Skeletal muscle tissue (tissue), 4 donors: ENCODE data around the gene DCST1. TPM values are rescaled to one million over a fixed set of nuclear protein-coding genes. Genes with fewer than 3 reads are reported as not detected.

Experiments
- H3K27ac ChIP-seq: one replicate; pipeline ENCODE4 v1.7.0; 2013; ENCODE audit warnings: mild to moderate bottlenecking, low read depth, low read length, inconsistent platforms
- H3K27me3 ChIP-seq, 3 donors: one replicate each; pipeline ENCODE4 v1.7.0; 2013; ENCODE audit warnings: low read length in 3 of 3; ENCODE audit not compliant: control insufficient read depth in 3 of 3, insufficient read depth in 3 of 3
- H3K36me3 ChIP-seq, 3 donors: one replicate each; pipeline ENCODE4 v1.7.0; 2013; ENCODE audit warnings: low read length in 3 of 3; ENCODE audit not compliant: control insufficient read depth in 3 of 3, insufficient read depth in 3 of 3
- H3K4me1 ChIP-seq, 3 donors: one replicate each; pipeline ENCODE4 v1.7.0; 2013; ENCODE audit warnings: low read length in 3 of 3, mild to moderate bottlenecking in 3 of 3; ENCODE audit not compliant: control insufficient read depth in 3 of 3, insufficient read depth in 3 of 3
- H3K4me3 ChIP-seq, 3 donors: one replicate each; pipeline ENCODE4 v1.7.0; 2013; ENCODE audit warnings: low read length in 3 of 3
- H3K9ac ChIP-seq, 3 donors: one replicate each; pipeline ENCODE4 v1.7.0; 2013; ENCODE audit warnings: low read length in 3 of 3, mild to moderate bottlenecking in 3 of 3, moderate library complexity in 2 of 3, low read depth in 1 of 3
- H3K9me3 ChIP-seq, 3 donors: one replicate each; pipeline ENCODE4 v1.7.0; 2013; ENCODE audit warnings: low read length in 3 of 3; ENCODE audit not compliant: control insufficient read depth in 3 of 3
- total RNA-seq: library from RNA; depleted of rRNA; stranded (reverse); fragments of >200 nt; gene quantifications from one replicate; pipeline ENCODE4 v1.2.3, GENCODE V29; 2014
- donor health status: Osteomylitis.

DCST1 gene
- total RNA-seq, 1 donor from 2014 or later: not detected

DNA sequence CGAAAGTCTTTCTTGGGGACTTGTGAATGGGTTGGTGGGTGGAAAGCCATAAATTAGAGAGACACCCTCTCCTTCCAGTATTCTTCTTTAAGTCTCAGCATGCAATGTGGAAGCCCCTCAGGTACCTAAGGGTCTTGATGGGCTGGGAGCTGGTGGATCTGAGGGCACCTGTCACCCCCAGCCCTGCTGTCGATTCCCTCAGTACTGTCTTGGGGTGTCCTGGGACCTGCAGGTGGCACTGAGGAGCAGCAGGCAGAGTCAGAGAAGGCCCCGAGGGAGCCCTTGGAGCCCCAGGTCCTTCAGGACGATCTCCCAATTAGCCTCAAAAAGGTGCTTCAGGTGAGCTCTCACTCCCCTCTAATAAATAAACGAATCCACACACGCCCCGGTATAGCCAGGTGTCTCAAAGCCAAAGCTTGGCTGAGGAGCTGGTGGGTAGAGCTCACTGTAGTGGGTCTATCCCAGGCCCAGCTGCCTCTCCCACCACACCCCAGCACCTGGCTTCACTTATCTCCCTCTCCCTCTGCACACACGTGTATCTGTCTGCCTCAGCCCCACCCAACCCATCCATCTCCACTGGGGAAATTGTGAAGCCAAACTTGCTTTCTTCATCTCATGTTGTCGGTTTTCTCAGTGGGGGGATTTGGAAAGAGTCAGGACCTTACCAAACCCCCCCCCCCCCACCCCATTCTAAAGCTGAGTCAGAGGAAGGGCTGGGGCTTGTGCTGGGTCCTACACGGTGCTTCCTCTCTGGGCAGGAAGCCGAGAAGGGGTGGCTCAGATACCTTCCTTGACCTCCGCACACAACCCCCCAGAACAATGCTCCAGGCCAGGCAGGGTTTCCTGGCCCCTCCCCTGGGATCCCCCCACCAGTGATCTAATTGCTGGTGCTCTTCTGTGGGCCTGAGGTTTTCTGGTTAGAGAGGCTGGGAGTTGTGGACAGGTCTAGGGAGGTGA lies 19.1 kb downstream of the DCST1 start:
- Histone ChIP-seq H3K4me3 (peak overlapping the region; percentile 64 to 85 (median 70)), H3K27ac (peak overlapping the region; percentile 72), H3K9ac (peak overlapping the region; percentile 76 to 87 (median 79)), H3K4me1 (peaks cover 28 to 51% (median 42%) of the 10 kb centered on the region in 3 donors), H3K27me3 (no peaks in the 10 kb centered on the region), H3K36me3 (peaks cover 27 to 33% (median 29%) of the 10 kb centered on the region in 3 donors), H3K9me3 (no peaks in the 10 kb centered on the region)

DNA sequence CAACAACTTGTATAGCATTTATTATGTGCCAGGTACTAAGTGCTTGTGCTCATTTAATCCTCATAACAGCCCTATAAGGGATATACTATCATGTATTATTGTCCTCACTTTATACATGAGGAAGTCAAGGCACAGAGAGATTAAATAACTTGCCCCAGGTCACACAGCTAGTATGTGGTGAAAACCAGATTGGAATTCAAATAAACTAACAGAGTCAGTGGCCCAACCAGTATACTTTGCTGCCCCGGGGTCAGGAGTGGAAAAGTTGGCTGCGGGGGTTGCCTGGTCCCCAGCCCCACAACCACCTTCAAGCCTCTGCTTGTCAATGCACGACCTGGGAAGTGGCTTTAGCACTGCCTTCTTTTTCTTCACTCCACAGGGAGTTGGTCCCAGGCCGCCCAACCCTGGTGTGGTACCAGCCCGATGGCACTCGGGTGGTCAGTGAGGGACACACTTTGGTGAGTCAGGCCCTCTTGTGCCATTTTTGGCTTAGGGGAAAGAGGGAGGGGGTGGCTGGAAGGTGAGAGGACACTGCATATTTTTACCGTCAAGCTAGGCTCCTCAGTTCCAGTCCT lies 20.0 kb downstream of the DCST1 start:
- Histone ChIP-seq H3K27ac (no peak overlapping the region), H3K27me3 (no peaks in the 10 kb centered on the region), H3K36me3 (peaks cover 35 to 40% (median 37%) of the 10 kb centered on the region in 3 donors), H3K9me3 (no peaks in the 10 kb centered on the region), H3K4me1 (peaks cover 28 to 42% (median 34%) of the 10 kb centered on the region in 3 donors), H3K9ac (no peak overlapping the region), H3K4me3 (no peak overlapping the region)

DNA sequence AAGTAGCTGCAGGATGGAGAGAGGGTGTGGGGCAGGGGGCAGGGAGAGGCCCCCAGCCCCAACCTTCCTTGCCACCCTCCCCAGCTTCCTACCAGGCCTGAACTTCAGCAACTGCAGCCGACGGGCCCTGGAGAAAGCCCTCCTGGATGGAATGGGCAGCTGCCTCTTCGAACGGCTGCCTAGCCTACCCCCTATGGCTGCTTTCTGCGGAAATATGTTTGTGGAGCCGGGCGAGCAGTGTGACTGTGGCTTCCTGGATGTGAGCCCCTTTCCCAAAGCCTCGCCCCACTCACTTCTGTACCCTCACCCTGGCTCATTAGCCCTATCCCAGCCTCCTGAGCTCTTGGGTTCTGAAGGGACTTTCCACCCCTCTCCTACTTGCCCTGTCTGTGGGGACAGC lies 23.5 kb downstream of the DCST1 start:
- Histone ChIP-seq H3K9ac (no peak overlapping the region), H3K27me3 (no peaks in the 10 kb centered on the region), H3K4me3 (no peak overlapping the region), H3K36me3 (peaks cover 43 to 55% (median 44%) of the 10 kb centered on the region in 3 donors), H3K9me3 (no peaks in the 10 kb centered on the region), H3K27ac (no peak overlapping the region), H3K4me1 (peaks cover 20 to 22% (median 21%) of the 10 kb centered on the region in 3 donors)

DNA sequence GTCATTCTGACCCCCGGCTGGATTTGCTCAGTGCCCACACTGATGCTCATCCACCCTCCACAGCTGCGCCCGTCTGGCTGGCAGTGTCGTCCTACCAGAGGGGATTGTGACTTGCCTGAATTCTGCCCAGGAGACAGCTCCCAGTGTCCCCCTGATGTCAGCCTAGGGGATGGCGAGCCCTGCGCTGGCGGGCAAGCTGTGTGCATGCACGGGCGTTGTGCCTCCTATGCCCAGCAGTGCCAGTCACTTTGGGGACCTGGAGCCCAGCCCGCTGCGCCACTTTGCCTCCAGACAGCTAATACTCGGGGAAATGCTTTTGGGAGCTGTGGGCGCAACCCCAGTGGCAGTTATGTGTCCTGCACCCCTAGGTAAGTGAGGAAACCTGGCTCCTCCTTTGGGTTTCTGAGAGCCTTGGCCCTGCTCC lies 24.2 kb downstream of the DCST1 start:
- Histone ChIP-seq H3K36me3 (peaks cover 43 to 55% (median 44%) of the 10 kb centered on the region in 3 donors), H3K9ac (no peak overlapping the region), H3K9me3 (no peaks in the 10 kb centered on the region), H3K4me1 (peaks cover 18 to 22% (median 21%) of the 10 kb centered on the region in 3 donors), H3K27ac (no peak overlapping the region), H3K4me3 (no peak overlapping the region), H3K27me3 (no peaks in the 10 kb centered on the region)

DNA sequence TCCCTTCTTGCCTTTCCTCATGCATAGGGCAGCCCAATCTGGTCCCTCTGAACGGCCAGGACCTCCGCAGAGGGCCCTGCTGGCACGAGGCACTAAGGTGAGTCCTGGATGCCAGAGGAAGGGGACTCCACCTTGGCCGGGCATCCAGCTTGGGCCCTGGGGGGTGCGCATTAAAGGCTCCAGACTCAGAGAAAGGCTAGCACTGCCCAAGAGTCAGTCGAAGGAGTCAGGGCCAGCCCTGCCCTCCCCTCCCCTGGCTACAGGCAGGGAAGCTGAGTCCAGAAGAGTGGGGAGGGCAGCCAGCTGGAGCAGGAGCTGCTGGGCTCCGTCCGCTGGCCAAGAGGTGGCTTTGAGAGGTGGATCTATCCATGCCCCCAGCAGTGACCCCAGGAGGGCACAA lies 27.1 kb downstream of the DCST1 start:
- no peaks in the 10 kb centered on the region for H3K9me3 ChIP-seq
- no peak overlapping the region for H3K27ac ChIP-seq
- H3K4me1 ChIP-seq: peaks cover 24 to 30% (median 28%) of the 10 kb centered on the region in 3 donors
- no peak overlapping the region for H3K4me3 ChIP-seq
- H3K9ac ChIP-seq: no peak overlapping the region
- H3K36me3 ChIP-seq: peaks cover 30 to 41% (median 34%) of the 10 kb centered on the region in 3 donors
- no peaks in the 10 kb centered on the region for H3K27me3 ChIP-seq

DNA sequence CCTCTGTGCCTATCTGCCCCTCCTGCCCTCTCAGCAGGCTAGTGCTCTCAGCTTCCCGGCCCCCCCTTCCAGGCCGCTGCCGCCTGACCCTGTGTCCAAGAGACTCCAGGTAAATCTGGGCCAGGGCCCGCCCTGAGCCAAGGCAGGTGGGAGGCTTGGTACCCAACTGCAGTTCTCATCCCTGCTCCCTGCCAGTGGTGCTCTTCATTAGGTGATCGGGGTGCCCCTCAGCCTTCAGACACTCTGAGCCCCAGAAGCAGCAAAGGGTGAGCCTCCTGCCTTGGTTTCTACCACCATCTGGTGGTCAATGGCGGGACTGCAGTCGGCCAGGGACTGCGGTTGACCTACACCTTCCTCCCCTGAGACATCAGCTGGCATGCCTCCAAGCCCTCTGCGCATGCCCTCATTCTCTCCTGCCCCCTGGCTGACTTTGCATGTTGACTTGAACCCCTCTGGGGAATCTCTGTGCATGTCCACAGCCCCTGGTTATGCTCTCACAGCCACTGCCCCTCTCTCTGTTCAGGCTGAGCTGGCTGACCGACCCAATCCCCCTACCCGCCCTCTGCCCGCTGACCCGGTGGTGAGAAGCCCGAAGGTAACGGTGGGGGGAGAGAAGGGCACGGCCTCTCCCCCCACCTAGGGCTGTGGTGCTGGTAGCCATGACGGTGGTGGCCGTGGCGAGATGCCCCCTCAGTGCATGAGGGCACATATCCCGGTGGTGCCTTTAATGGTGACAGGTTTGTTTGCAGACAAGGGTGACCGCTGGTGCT lies 27.9 kb downstream of the DCST1 start:
- Histone ChIP-seq H3K9ac (peak overlapping the region in 1 of 3 donors; percentile 45), H3K27me3 (no peaks in the 10 kb centered on the region), H3K4me1 (peaks cover 24 to 30% (median 28%) of the 10 kb centered on the region in 3 donors), H3K4me3 (peak overlapping the region in 2 of 3 donors; percentile 35 to 45), H3K36me3 (peaks cover 22 to 33% (median 26%) of the 10 kb centered on the region in 3 donors), H3K9me3 (no peaks in the 10 kb centered on the region), H3K27ac (no peak overlapping the region)

DNA sequence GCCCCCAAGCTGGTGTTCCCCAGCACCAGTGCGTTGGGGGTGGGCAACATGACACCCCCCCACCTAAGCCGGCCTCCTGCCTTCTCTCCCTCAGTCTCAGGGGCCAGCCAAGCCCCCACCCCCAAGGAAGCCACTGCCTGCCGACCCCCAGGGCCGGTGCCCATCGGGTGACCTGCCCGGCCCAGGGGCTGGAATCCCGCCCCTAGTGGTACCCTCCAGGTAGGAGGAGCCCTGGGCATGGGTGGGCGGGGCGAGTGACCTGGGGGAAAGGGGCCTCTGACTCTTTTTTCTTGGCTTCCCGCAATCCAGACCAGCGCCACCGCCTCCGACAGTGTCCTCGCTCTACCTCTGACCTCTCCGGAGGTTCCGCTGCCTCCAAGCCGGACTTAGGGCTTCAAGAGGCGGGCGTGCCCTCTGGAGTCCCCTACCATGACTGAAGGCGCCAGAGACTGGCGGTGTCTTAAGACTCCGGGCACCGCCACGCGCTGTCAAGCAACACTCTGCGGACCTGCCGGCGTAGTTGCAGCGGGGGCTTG lies 28.6 kb downstream of the DCST1 start:
- H3K36me3 ChIP-seq: peaks cover 18 to 27% (median 21%) of the 10 kb centered on the region in 3 donors
- H3K4me3 ChIP-seq: no peak overlapping the region
- H3K4me1 ChIP-seq: peaks cover 24 to 30% (median 28%) of the 10 kb centered on the region in 3 donors

DNA sequence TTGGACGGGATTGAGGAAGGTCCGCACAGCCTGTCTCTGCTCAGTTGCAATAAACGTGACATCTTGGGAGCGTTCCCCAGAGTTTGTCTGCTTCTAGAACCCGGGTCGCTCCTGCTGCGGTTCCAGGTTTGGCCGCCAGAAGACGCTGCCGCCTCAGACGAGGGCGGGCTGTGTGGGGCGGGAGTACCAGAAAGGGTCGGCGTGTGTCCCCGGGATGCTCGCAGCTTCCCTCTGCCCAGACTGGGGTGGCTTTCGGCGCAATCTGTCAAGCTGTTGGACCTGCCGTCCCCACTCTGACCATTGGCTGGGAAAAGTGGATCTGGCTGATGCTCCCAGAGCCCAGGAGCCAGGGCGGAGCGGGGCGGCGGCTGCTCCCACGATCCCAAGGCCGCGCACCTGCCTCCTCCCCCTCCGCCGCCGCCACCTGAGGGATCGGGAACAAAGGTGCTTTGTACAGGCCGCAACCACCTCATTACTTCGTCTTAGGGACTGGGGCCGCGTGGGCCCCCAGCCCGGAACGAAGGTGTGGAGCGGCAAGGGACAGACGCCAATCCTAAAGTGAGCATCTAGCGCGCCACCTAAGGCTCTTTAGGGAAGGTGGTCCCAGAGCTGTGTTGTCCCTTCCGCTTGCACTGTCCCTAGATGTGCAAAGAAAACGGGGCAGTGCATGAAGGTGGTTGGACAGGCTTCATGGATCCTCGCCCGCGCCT lies 29.2 kb downstream of the DCST1 start:
- no peak overlapping the region for H3K27ac ChIP-seq
- peaks cover 24 to 30% (median 28%) of the 10 kb centered on the region in 3 donors for H3K4me1 ChIP-seq
- peak overlapping the region; percentile 70 to 88 (median 82) for H3K9ac ChIP-seq
- H3K27me3 ChIP-seq: no peaks in the 10 kb centered on the region
- H3K4me3 ChIP-seq: peak overlapping the region; percentile 82 to 88 (median 83)
- peaks cover 13 to 20% (median 16%) of the 10 kb centered on the region in 3 donors for H3K36me3 ChIP-seq
- H3K9me3 ChIP-seq: no peaks in the 10 kb centered on the region

More for the DNA sequence above, 28.6 kb downstream of the DCST1 start:
- Histone ChIP-seq H3K9ac (no peak overlapping the region), H3K27ac (no peak overlapping the region), H3K27me3 (no peaks in the 10 kb centered on the region), H3K9me3 (no peaks in the 10 kb centered on the region)
